ENCODE results near the gene GAPT. TPM values are rescaled to one million over a fixed set of nuclear protein-coding genes. Genes with fewer than 3 reads are reported as not detected.

GAPT gene
- total RNA-seq, 1 donor from 2014 or later, result not detected

DNA sequence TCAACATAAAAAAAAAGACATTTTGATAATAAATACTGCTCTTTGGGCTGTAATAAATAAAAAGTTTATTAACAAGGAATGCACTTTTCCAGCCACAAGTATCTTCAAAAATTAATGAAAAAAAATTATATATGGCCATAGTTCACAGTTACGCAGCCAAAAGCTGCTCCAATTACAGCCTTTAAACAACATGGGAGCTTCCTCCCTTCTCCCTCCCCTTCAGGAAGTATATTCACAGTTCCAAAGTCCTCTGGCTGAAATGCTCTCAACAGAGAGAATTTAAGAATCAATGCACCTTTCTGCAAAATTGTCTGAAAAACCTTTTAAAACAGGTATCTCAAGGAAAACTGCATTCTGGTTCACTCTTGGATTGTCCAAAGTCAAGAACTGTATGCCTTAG lies 37.2 kb upstream of the GAPT start:
- Histone ChIP-seq H3K27me3 (no peaks in the 10 kb centered on the region), H3K36me3 (peaks cover 0 to 31% of the 10 kb centered on the region in 2 donors), H3K27ac (peak overlapping the region; percentile 47), H3K9me3 (no peaks in the 10 kb centered on the region), H3K4me1 (peaks cover 58% of the 10 kb centered on the region), H3K4me3 (no peak overlapping the region)
- no peak for TF ChIP-seq POLR2AphosphoS5 (IDR thresholded peaks at IDR 0.05; ENCODE audit: insufficient read depth in 1 of 2, low read depth in 1 of 2)
- DNase-seq (ENCODE audit: extremely low spot score in 2 of 2), result no peak
- intact Hi-C loops (cut with DNase I), result no loop called here

GRCh38 chr5:58455066-58455465 lies 36.2 kb upstream of the GAPT start:
- Histone ChIP-seq H3K27me3 (no peaks in the 10 kb centered on the region), H3K9me3 (no peaks in the 10 kb centered on the region), H3K36me3 (peaks cover 0 to 31% of the 10 kb centered on the region in 2 donors), H3K4me3 (peak overlapping the region in 1 of 2 donors; percentile 87), H3K27ac (peak overlapping the region; percentile 47), H3K4me1 (peaks cover 58% of the 10 kb centered on the region)
- TF ChIP-seq POLR2A (IDR thresholded peaks at IDR 0.05), result no peak
- no peak for TF ChIP-seq CTCF (IDR thresholded peaks at IDR 0.05)
- peak in 1 of 2 donors; percentile 16 for TF ChIP-seq POLR2AphosphoS5 (IDR thresholded peaks at IDR 0.05; ENCODE audit: insufficient read depth in 1 of 2, low read depth in 1 of 2)
- no peak for DNase-seq (ENCODE audit: extremely low spot score in 2 of 2)
- intact Hi-C loops (cut with DNase I), result no loop called here

GRCh38 chr5:58455480-58455879 lies 35.8 kb upstream of the GAPT start:
- intact Hi-C loops (cut with DNase I), result no loop called here
- Histone ChIP-seq H3K27ac (peak overlapping the region; percentile 47), H3K4me1 (peaks cover 58% of the 10 kb centered on the region), H3K27me3 (no peaks in the 10 kb centered on the region), H3K9me3 (no peaks in the 10 kb centered on the region), H3K36me3 (peaks cover 0 to 31% of the 10 kb centered on the region in 2 donors), H3K4me3 (peak overlapping the region; percentile 32 to 87)
- no peak for DNase-seq (ENCODE audit: extremely low spot score in 2 of 2)
- TF ChIP-seq POLR2AphosphoS5 (IDR thresholded peaks at IDR 0.05; ENCODE audit: insufficient read depth in 1 of 2, low read depth in 1 of 2) (no peak), CTCF (IDR thresholded peaks at IDR 0.05) (no peak), POLR2A (IDR thresholded peaks at IDR 0.05) (no peak)

GRCh38 chr5:58456026-58456425 lies 35.2 kb upstream of the GAPT start:
- peaks cover 0 to 31% of the 10 kb centered on the region in 2 donors for H3K36me3 ChIP-seq
- DNase-seq (ENCODE audit: extremely low spot score in 2 of 2), result no peak
- H3K4me1 ChIP-seq, result peaks cover 58% of the 10 kb centered on the region
- no peaks in the 10 kb centered on the region for H3K9me3 ChIP-seq
- peak overlapping the region; percentile 32 to 87 for H3K4me3 ChIP-seq
- peak overlapping the region; percentile 47 for H3K27ac ChIP-seq
- intact Hi-C loops (cut with DNase I), result no loop called here
- H3K27me3 ChIP-seq, result no peaks in the 10 kb centered on the region
- TF ChIP-seq CTCF (IDR thresholded peaks at IDR 0.05) (no peak), POLR2AphosphoS5 (IDR thresholded peaks at IDR 0.05; ENCODE audit: insufficient read depth in 1 of 2, low read depth in 1 of 2) (no peak), POLR2A (IDR thresholded peaks at IDR 0.05) (no peak)

GRCh38 chr5:58456486-58456885 lies 34.7 kb upstream of the GAPT start:
- TF ChIP-seq POLR2A (IDR thresholded peaks at IDR 0.05), result no peak
- TF ChIP-seq POLR2AphosphoS5 (IDR thresholded peaks at IDR 0.05; ENCODE audit: insufficient read depth in 1 of 2, low read depth in 1 of 2), result no peak
- H3K27me3 ChIP-seq, result no peaks in the 10 kb centered on the region
- H3K36me3 ChIP-seq, result peaks cover 0 to 31% of the 10 kb centered on the region in 2 donors
- H3K4me3 ChIP-seq, result peak overlapping the region; percentile 32 to 87
- peaks cover 58% of the 10 kb centered on the region for H3K4me1 ChIP-seq
- no peaks in the 10 kb centered on the region for H3K9me3 ChIP-seq
- intact Hi-C loops (cut with DNase I), result no loop called here
- no peak for DNase-seq (ENCODE audit: extremely low spot score in 2 of 2)
- peak overlapping the region; percentile 94 for H3K27ac ChIP-seq

GRCh38 chr5:58457050-58457449 lies 34.2 kb upstream of the GAPT start:
- DNase-seq (ENCODE audit: extremely low spot score in 2 of 2), result no peak
- H3K9me3 ChIP-seq, result no peaks in the 10 kb centered on the region
- peak overlapping the region; percentile 81 to 87 for H3K4me3 ChIP-seq
- H3K27me3 ChIP-seq, result no peaks in the 10 kb centered on the region
- peak overlapping the region; percentile 94 for H3K27ac ChIP-seq
- TF ChIP-seq CTCF (IDR thresholded peaks at IDR 0.05), result no peak
- no peak for TF ChIP-seq POLR2A (IDR thresholded peaks at IDR 0.05)
- no peak for TF ChIP-seq POLR2AphosphoS5 (IDR thresholded peaks at IDR 0.05; ENCODE audit: insufficient read depth in 1 of 2, low read depth in 1 of 2)
- intact Hi-C loops (cut with DNase I), result no loop called here
- H3K4me1 ChIP-seq, result peaks cover 55% of the 10 kb centered on the region
- H3K36me3 ChIP-seq, result peaks cover 0 to 31% of the 10 kb centered on the region in 2 donors
